GM18867 (cell line): ENCODE data around the gene TMEM255B.
"Not testable (repeated sequence)": the region's sequence is repeated elsewhere in the genome, so short reads cannot be mapped to it uniquely, and the experiment has no call there.

Source experiments
- ATAC-seq: cut with Tn5 transposase; IDR thresholded peaks from one replicate; pipeline ENCODE4 v1.9.1; 2021; ENCODE audit warnings: mild to moderate bottlenecking, moderate library complexity; ENCODE audit not compliant: unreplicated experiment

The TMEM255B gene

DNA sequence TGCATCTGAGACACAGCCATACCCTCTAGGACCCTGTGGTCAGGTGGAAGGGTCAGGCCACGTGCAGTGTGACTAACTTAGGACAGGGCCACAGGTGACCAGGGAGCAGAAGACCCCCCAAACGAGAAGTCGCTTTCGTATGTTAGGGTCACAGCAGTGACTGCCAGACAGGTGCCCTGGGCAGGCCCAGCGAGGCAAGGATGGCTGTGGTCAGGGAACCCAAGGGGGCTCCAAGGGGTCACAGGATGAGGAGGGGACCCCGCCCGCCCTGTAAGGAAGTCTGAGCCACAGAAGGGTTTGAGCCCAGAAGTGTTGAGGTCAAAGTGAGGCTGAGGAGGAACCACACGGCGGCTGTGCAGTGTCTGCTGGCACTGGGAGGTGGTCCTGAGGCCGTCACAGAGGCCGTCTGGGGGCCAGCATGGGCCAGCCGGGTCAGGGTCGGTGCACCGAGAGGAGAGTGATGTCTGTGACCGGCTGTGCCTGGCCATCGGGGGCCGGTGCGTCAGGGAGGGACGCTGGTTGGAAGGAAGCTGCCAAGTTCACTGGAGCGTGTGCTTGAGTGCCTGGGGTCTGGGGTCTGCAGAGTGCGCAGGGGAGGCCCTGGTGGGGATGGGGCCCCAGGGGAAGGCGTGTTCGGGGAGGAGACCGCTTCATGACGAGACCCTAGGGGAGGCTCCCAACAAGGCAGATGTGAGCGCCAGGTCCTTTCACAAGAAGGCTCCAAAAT lies 24.8 kb upstream of the TMEM255B start:
- no peak for ATAC-seq

DNA sequence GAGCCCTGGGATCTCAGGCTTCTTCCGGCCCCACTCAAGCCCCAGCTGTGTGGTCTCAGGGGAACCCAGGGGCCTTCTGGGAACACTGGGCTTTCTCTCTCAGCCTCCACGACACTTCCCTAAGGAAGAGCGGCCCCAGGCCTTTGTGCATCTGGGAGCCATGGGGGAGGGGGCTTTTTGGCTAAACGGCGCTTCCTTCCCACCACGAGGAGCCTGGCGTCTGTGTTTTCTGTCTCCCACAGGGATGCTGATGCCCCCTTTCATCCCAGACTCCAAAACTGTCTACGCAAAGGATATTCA lies 24.2 kb upstream of the TMEM255B start:
- no peak for ATAC-seq

DNA sequence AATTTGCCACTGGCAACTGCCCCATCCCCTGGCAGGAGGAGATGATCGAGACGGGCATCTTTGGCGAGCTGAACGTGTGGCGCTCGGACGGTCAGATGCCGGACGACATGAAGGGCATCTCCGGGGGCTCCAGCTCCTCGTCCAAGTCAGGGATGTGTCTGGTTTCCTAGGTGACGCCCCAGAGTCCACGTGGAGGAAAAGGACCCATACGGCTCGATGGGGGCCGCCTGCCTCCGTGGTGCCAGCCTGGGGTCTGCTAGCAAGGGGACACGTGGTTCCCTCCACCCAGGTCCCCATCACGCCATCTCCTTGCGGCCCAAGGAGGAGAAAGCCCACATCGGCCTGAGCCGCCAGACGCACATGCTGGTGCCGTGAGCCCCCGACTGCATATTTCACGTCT lies 23.8 kb upstream of the TMEM255B start:
- no peak for ATAC-seq

DNA sequence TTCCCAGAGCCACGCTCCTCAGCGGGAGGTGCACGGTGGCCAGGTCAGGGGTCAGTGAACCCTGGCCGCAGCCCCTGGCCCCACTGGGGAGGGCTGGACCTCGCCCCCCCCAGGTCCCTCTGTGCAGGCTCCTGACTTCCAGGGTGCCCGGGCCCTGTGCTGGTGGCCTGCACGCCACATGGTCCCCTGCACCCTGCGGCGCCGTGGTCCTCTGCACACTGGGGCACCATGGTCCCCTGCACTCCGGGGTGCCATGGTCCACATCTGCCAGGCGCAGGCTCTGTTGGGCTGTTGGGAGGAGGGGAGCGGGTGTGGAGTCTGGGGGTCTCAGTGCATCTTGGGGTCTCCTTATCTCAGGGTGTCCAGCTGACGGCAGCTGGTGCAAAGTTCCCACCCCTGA lies 23.3 kb upstream of the TMEM255B start:
- ATAC-seq: no peak

DNA sequence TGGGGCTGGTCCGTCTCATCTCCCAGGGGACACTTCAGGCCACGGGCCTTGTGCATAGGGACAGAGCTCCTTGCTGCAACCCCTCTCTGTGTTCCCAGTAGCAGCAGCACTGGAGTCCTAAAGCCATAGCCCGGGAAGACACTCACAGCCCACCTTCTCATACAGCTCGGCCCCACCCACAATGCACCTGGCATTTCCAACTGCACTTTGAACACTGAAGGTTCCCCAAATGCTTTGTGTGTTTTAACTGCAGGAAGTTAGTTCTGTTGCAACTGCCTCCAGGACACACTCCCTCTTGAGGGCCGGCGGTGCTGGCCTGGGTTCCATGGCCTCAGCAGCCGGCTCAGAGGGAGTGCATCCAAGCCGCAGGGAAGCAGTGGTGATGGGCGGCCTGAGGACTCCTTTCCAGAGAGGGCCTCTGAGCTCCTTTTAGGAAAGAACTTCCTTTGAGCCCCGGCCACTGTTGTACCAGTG lies 22.7 kb upstream of the TMEM255B start:
- no peak for ATAC-seq

DNA sequence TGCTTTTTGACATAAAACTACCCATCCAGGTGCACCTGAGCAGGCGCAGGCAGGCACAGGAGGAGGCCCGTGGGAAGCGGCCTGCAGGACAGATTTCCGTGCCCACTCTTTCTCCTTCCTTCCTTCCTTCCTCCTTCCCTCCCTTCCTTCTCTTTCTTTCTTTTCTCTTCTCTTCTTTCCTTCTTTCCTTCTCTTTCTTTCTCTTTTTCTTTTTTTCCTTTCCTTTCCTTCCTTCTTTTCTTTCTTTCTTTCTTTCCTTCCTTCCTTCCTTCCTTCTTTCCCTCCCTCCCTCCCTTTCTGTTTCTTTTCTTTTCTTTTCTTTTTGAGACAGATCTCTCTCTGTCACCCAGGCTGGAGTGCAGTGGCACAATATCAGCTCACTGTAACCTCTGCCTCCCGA lies 21.2 kb upstream of the TMEM255B start:
- no peak for ATAC-seq

DNA sequence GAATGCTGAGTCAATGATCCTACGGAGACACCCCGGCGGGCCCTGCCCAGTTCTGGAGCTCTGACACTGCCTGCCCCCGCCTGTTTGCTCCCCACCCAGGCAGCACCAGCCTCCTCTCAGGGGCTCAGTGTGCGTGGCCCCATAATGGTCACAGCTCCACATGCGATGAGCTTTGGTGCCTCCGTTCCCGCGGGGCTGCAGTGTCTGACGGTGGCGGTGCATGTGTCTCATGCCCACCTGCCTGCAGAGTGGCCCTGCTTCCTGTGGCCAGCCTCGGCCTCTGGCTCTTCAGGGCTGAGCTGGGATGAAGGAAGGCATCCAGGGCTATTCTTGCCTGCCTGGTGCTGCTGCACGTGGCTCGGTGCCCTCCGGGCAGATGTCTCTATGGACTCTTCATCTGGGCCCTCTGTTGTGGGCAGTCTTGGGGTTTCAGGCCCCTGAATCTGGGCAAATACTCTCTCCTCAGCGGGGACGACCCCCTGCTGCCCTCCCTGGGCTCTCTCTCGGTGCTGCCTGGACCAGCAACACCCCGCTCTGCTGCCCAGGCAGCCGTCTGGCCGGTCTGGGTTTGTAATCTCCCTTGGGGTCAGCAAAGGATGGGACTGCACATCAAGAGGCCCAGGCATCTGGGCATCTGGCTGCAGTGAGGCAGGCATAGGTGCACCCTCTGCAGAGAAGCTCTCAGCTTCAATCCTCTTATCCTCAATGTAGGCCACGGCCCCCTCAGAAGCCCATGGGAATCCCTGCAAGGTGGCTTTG lies 19.3 kb upstream of the TMEM255B start:
- ATAC-seq: no peak

DNA sequence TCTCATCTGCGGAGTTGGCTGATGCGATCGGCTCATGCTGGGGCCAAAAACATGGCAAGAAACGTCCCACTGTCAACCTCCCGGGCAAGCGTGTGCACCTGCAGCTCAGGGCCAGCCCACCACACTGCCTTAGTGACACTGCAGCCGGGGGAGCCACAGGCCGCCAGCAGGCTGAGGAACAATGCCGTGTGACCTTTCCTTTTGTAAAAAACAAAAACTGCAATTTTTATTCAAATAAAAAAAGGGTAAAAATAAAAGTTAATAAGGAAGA lies 18.8 kb upstream of the TMEM255B start:
- ATAC-seq: no peak

DNA sequence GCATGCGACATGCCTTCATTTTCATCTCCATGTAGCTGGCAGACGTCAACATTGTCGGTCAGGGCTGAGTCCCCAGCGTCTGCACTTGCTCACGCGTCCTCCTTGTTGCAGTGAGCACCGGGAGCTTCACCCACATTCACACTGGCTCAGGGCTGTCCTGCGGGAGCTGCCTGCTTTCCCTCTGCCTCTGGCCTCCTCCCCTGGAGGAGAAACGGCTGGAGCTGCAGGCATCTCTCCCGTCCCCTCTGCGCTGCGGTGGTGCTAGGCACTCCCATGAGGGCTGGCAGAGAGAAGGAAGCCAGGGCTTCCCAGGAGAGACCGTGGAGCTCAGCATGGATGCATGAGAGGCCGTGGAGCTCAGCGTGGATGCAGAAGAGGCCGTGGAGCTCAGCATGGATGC lies 18.4 kb upstream of the TMEM255B start:
- ATAC-seq: no peak

DNA sequence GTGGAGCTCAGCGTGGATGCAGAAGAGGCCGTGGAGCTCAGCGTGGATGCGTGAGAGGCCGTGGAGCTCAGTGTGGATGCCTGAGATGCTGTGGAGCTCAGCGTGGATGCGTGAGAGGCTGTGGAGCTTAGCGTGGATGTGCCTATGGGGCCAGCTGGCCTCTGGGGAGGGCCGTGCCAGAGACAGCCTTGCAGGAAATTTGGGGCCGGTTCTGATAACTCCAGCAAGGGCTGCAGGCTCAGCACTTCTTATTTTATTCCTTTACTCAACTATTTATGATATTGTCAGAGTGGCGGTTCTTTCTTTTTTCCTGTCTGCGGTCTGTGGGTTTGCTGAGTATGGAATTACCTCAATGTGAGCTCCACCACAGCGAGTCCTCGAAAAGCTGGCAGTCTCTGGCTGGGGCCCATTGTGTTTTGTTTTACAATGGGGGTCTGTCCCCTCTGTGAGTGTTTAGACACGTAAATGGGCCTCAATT lies 17.8 kb upstream of the TMEM255B start:
- no peak for ATAC-seq

DNA sequence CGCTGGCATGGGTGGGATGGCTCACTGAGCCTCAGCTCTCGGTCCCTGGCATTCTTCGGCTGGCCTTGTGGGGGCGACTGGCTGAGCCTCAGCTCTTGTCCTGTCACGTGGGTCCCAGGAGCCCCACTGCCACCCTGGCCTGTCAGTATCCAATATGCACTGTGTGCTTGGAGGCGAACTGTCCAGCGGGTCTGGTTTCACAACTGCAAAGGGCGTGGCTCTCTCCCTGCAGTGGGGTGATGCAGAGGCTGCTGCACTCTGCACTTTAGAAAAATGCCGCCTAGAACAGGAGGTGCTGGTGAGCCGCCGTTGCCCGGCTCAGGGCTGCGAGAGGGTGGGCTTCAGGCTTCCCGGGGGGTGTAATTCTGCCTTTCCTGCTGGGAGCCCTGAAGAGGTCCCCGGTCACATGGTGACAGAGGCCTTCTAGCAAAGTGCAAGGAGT lies 17.0 kb upstream of the TMEM255B start:
- no peak for ATAC-seq

DNA sequence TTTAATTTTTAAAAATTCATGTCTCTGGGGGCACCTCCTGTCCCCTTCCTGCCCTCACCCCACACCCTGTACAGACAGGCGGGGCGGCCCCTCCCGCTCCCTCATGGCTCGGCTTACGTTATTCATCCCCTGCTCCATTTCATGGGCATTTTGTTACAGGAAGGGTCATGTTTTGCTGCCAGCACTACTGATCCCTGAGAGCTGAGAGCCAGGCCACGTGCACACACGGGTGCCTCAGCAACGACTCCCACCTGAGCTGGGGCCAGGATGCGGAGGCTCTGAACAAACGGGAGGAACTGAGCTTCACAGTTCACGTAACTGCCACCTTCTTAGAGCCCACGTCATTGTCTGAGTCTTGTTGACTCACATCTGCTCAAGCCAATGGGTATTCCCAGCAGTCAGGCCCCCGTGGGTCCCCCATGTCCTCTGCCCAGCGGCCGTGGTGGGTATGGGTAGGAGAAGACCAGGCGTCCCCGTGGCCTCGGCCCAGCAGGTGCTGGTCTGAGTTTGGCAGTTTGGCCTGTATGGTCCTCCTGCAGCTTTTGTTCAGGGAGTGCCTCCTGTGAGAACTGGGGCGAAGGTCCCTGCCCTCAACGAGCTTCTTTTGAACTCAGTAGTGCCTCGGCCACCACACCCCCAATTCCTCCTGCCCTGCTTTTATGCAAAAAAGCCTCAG lies 16.4 kb upstream of the TMEM255B start:
- ATAC-seq: no peak

DNA sequence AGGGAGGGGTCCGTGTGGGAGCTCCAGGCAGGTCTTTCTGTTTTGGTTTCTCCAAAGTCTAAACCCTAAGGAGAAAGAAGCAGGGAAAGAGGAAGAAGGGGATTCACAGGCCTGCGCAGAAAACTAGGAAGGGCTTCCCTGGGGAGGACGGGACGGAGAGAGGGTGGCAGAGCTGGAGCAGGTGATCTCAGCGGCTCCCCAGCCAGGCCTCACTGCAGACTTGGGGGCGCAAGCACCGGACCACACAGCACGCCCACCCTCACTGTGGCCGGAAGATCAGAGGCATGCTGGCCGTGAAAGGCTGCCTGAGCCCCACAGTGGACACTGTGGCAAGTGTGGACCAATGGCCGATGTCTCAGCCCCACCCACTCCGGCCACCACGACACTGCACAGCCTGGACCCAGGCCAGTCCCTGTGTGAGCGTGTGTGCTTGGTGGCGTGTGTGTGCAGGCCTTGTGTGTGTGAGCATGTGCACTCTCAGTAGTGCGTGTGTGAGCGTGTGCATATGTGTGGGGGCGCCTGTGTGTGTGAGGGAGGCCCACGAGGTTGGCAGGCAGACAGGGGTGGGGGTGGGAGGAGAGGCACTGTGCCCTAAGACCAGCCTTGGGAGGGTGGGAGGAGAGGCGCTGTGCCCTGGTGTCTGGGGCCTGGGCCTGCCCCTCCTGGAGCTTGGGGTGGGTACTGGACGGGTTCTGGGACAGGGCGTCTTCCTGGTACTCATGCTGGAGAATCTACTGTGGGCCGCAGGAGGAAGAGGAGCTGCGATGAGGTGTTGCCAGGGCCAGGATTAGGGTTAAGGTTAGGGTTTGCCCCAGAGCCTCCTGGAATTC lies 15.4 kb upstream of the TMEM255B start:
- ATAC-seq: no peak

DNA sequence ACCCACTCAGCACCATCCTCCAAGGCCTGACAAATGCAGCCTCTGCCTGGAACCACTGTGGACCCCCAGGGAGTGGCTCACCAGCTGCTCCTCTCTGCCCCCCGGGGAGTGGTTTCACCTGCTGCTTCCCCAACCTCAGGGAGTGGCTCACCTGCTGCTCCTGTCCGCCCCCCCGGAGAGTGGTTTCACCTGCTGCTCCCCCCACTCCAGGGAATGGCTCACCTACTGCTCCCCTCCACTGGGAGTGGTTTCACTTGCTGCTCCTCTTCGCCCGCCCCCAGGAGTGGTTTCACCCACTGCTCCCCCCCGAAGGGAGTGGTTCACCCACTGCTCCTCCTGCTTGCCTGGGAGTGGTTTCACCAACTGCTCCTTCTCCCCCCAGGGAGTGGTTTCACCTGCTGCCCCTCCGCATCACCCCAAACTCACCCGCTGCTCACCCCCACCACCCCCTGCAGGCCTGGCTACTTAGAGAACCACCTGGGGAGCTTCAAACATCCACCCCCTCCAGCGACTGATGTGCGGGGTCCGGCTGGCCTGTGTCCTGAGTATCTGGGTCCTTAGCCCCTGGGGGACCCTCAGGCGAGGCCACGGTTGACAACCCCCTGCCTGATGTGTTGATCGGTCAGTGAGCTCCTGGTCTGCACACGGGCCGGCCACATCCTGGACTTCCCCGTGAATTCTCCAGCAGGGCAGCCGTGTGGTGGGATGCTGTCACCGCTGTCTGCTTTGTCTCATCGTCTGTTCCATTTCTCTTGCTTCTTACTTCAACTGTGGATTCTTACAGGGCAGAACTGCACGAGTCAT lies 14.6 kb upstream of the TMEM255B start:
- no peak for ATAC-seq

DNA sequence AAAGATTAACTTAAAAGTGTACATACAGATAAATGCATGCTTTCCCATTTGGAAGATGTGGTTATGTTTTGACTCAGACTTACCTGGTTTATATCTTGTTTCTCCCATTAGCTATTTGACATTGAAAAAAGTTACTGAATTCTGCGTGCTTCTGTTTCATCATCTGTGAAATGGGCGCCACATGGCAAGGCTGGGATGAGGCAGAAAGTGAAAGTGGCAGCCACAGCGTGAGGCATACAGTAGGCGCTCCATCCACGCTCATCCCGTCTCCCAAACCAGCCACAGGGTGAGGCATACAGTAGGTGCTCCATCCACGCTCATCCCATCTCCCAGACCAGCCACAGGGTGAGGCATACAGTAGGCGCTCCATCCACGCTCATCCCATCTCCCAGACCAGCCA lies 14.0 kb upstream of the TMEM255B start:
- ATAC-seq: no peak

DNA sequence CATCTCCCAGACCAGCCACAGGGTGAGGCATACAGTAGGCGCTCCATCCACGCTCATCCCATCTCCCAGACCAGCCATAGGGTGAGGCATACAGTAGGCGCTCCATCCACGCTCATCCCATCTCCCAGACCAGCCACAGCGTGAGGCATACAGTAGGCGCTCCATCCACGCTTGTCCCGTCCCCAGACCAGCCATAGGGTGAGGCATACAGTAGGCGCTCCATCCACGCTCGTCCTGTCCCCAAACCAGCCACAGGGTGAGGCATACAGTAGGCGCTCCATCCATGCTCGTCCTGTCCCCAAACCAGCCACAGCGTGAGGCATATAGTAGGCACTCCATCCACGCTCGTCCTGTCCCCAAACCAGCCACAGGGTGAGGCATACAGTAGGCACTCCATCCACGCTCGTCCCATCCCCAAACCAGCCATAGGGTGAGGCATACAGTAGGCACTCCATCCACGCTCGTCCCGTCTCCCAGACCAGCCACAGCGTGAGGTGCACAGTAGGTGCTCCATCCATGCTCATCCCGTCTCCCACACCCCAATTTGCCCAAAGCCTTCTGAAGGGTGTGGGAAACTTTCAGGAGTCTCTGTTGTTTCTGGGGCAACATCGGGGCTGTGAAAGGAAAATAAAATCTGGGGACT lies 13.4 kb upstream of the TMEM255B start:
- not testable (repeated sequence) for ATAC-seq

DNA sequence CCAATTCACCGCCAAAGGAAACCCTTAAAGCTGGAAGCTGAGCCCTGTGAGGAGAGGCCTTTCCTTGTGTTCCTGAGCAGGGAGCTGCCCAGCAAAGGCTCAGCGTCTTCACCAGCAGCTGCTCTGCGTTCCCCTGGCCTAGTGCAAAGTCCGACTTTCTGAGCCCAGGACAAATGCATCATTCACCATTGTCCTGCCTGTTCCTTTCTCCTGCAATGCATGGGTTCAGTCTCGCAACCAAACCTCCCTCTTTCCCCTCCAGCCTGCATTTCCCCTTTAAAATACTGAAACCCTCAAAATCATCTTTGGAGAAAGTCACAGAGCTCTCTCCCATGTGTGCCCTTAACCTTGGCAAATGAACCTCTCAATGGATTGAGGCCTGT lies 12.9 kb upstream of the TMEM255B start:
- ATAC-seq: no peak

DNA sequence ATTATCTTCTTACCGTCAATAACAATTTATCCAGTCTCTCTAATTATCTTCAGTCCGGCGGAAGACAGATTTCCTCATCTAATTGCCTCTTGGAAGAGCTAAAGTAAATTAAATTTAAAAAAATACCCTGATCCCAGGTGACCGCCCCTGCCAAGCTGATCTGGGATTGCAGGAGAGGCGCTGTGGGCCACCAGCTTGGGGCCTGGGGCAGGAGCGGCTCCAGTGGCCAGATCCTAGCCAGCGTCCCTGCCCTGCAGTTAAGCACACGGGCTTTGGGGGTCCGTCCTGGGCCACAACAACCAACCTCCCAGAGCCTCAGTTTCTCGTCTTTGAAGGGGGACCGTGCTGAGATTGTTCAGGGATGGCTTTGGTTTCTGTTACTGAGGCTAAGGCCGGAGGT lies 12.4 kb upstream of the TMEM255B start:
- ATAC-seq: no peak

DNA sequence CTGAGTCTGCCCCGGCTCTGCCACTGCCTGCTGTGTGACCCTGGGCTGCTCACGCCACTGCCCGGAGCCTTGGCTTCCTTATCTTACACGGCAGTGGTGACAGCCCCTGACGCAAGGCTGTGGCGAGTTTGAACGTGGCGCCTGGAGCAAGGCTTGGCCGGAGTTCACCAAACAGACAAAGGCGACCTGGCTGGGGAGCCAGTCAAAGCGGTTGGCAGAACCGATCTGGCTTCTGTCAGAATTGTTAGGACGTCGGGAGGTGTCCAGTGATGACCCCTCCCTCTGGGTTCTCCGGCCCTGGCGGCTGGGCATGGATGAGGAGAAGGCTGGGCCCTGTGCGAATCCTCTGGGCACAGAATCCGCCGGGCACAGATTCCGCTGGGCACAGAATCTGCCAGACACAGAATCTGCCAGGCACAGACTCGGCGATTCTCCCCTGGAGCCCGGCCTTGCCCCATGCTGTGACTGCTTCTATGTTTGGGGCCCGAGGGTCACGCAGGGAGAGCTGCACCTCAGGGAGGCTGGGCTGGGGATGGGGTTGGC lies 11.7 kb upstream of the TMEM255B start:
- ATAC-seq: no peak
